ENCODE data around the gene PYGO2.
A peak's percentile ranks its signal among the peaks of the same experiment; 100 is the strongest.
"Not testable (repeated sequence)": the region's sequence is repeated elsewhere in the genome, so short reads cannot be mapped to it uniquely, and the experiment has no call there.

PYGO2 gene

GRCh38 chr1:155003227-155003765 lies 41.7 kb upstream of the PYGO2 start:
- Histone ChIP-seq H3K9me3 (ENCODE audit: control insufficient read depth, insufficient read depth, low read length) (no peaks in the 10 kb centered on the region), H3K36me3 (ENCODE audit: insufficient read depth, low read length) (no peaks in the 10 kb centered on the region), H3K4me1 (ENCODE audit: insufficient read depth, low read length) (peaks cover 10% of the 10 kb centered on the region; the same call in 1 of the 2 replicates), H3K9ac (ENCODE audit: low read depth, low read length) (peak overlapping the region; percentile 85)

- no peaks in the 10 kb centered on the region for H3K36me3 ChIP-seq (ENCODE audit: insufficient read depth, low read length)
- H3K9ac ChIP-seq (ENCODE audit: low read depth, low read length): peak within 1 kb of the TSS; percentile 89
- H3K4me1 ChIP-seq (ENCODE audit: insufficient read depth, low read length): peaks cover 7% of the 10 kb centered on the region; the same call in 1 of the 2 replicates
- no peaks in the 10 kb centered on the region for H3K9me3 ChIP-seq (ENCODE audit: control insufficient read depth, insufficient read depth, low read length)
These were observed 41.1 kb upstream of the PYGO2 start, which contains the start of gene ZBTB7B for GRCh38 chr1:155002464-155003226. TSS of gene ZBTB7B (plus strand) at chr1:155002802. CDS start at chr1:155014661, 11,859 bp downstream.

- no peaks in the 10 kb centered on the region for H3K36me3 ChIP-seq (ENCODE audit: insufficient read depth, low read length)
- peak overlapping the region; percentile 89 for H3K9ac ChIP-seq (ENCODE audit: low read depth, low read length)
- H3K9me3 ChIP-seq (ENCODE audit: control insufficient read depth, insufficient read depth, low read length): no peaks in the 10 kb centered on the region
- peaks cover 7% of the 10 kb centered on the region; the same call in 1 of the 2 replicates for H3K4me1 ChIP-seq (ENCODE audit: insufficient read depth, low read length)
These were observed 40.3 kb upstream of the PYGO2 start for GRCh38 chr1:155001675-155002463.

- peak overlapping the region; percentile 89 for H3K9ac ChIP-seq (ENCODE audit: low read depth, low read length)
- H3K9me3 ChIP-seq (ENCODE audit: control insufficient read depth, insufficient read depth, low read length): no peaks in the 10 kb centered on the region
- H3K4me1 ChIP-seq (ENCODE audit: insufficient read depth, low read length): peaks cover 7% of the 10 kb centered on the region; the same call in 1 of the 2 replicates
- no peaks in the 10 kb centered on the region for H3K36me3 ChIP-seq (ENCODE audit: insufficient read depth, low read length)
These were observed 39.8 kb upstream of the PYGO2 start for GRCh38 chr1:155001425-155001674.

- no peaks in the 10 kb centered on the region for H3K36me3 ChIP-seq (ENCODE audit: insufficient read depth, low read length)
- no peaks in the 10 kb centered on the region for H3K9me3 ChIP-seq (ENCODE audit: control insufficient read depth, insufficient read depth, low read length)
- peaks cover 7% of the 10 kb centered on the region; the same call in 1 of the 2 replicates for H3K4me1 ChIP-seq (ENCODE audit: insufficient read depth, low read length)
- peak overlapping the region; percentile 89 for H3K9ac ChIP-seq (ENCODE audit: low read depth, low read length)
These were observed 39.3 kb upstream of the PYGO2 start for GRCh38 chr1:155000726-155001424.

- no peaks in the 10 kb centered on the region for H3K9me3 ChIP-seq (ENCODE audit: control insufficient read depth, insufficient read depth, low read length)
- H3K36me3 ChIP-seq (ENCODE audit: insufficient read depth, low read length): no peaks in the 10 kb centered on the region
- H3K9ac ChIP-seq (ENCODE audit: low read depth, low read length): peak overlapping the region; percentile 89
- peaks cover 7% of the 10 kb centered on the region; the same call in 1 of the 2 replicates for H3K4me1 ChIP-seq (ENCODE audit: insufficient read depth, low read length)
These were observed 38.8 kb upstream of the PYGO2 start for GRCh38 chr1:155000411-155000725.

GRCh38 chr1:154999571-155000410 lies 38.2 kb upstream of the PYGO2 start:
- Histone ChIP-seq H3K36me3 (ENCODE audit: insufficient read depth, low read length) (no peaks in the 10 kb centered on the region), H3K4me1 (ENCODE audit: insufficient read depth, low read length) (peaks cover 6% of the 10 kb centered on the region; the same call in 1 of the 2 replicates), H3K9ac (ENCODE audit: low read depth, low read length) (peak overlapping the region; percentile 65), H3K9me3 (ENCODE audit: control insufficient read depth, insufficient read depth, low read length) (no peaks in the 10 kb centered on the region)

- no peaks in the 10 kb centered on the region; the same call in 1 of the 2 replicates for H3K4me1 ChIP-seq (ENCODE audit: insufficient read depth, low read length)
- no peaks in the 10 kb centered on the region for H3K9me3 ChIP-seq (ENCODE audit: control insufficient read depth, insufficient read depth, low read length)
- peak overlapping the region; percentile 48 for H3K9ac ChIP-seq (ENCODE audit: low read depth, low read length)
- no peaks in the 10 kb centered on the region for H3K36me3 ChIP-seq (ENCODE audit: insufficient read depth, low read length)
These were observed 37.4 kb upstream of the PYGO2 start for GRCh38 chr1:154998818-154999570.

GRCh38 chr1:154998201-154998780 lies 36.7 kb upstream of the PYGO2 start:
- H3K4me1 ChIP-seq (ENCODE audit: insufficient read depth, low read length): peaks cover 7% of the 10 kb centered on the region; the same call in 1 of the 2 replicates
- no peak overlapping the region for H3K9ac ChIP-seq (ENCODE audit: low read depth, low read length)
- no peaks in the 10 kb centered on the region for H3K9me3 ChIP-seq (ENCODE audit: control insufficient read depth, insufficient read depth, low read length)
- no peaks in the 10 kb centered on the region for H3K36me3 ChIP-seq (ENCODE audit: insufficient read depth, low read length)

- Histone ChIP-seq H3K9me3 (ENCODE audit: control insufficient read depth, insufficient read depth, low read length) (no peaks in the 10 kb centered on the region), H3K9ac (ENCODE audit: low read depth, low read length) (no peak overlapping the region), H3K36me3 (ENCODE audit: insufficient read depth, low read length) (no peaks in the 10 kb centered on the region), H3K4me1 (ENCODE audit: insufficient read depth, low read length) (peaks cover 12% of the 10 kb centered on the region; the same call in 1 of the 2 replicates)
These were observed 35.6 kb upstream of the PYGO2 start for GRCh38 chr1:154996966-154997701.

GRCh38 chr1:154995301-154995983 lies 33.9 kb upstream of the PYGO2 start:
- not testable (repeated sequence) for H3K9ac ChIP-seq (ENCODE audit: low read depth, low read length); H3K9me3 ChIP-seq (ENCODE audit: control insufficient read depth, insufficient read depth, low read length); H3K36me3 ChIP-seq (ENCODE audit: insufficient read depth, low read length)
- peaks cover 12% of the 10 kb centered on the region; the same call in 1 of the 2 replicates for H3K4me1 ChIP-seq (ENCODE audit: insufficient read depth, low read length)

GRCh38 chr1:154994591-154994990 lies 33.0 kb upstream of the PYGO2 start:
- Histone ChIP-seq H3K9me3 (ENCODE audit: control insufficient read depth, insufficient read depth, low read length) (no peaks in the 10 kb centered on the region), H3K4me1 (ENCODE audit: insufficient read depth, low read length) (peaks cover 12% of the 10 kb centered on the region; the same call in 1 of the 2 replicates), H3K36me3 (ENCODE audit: insufficient read depth, low read length) (peaks cover 3% of the 10 kb centered on the region), H3K9ac (ENCODE audit: low read depth, low read length) (no peak overlapping the region)

Data from ES-I3 (cell line).